ENCODE data around the gene ZBTB32. TPM values are rescaled to one million over a fixed set of nuclear protein-coding genes. Genes with fewer than 3 reads are reported as not detected.

Gene ZBTB32
- total RNA-seq, 1 experiment from 2014 or later = not detected

DNA sequence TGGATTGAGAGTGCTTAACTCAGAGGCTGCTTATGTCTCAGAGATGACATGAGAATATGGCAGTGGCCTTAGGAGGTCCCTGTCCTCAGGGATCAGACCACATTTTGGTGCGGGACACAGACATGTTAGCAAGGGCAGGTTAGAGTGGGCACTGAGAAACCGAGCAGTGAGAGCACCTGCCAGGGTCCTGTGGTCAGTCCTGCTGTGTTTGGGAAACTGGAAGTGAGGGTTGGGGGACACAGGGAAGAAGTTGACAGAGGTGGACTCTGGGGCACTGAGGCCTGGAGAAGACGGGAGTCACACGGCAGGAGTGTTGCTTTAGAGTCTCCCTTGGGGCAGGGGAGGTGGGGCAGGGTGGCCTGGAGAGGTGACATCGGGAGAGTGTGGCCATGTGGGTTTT is 30.5 kb downstream of the ZBTB32 start:
- no peak for ATAC-seq

More for the DNA sequence above, 30.5 kb downstream of the ZBTB32 start:
- intact Hi-C loops (cut with micrococcal nuclease) = no loop called here
- POLR2A ChIA-PET = no interaction called here
- no peak for TF ChIP-seq SRF (IDR thresholded peaks at IDR 0.05; ENCODE audit: low read depth)
- no peak for TF ChIP-seq EZH2 (IDR thresholded peaks at IDR 0.05)
- TF ChIP-seq, protein P1, sequence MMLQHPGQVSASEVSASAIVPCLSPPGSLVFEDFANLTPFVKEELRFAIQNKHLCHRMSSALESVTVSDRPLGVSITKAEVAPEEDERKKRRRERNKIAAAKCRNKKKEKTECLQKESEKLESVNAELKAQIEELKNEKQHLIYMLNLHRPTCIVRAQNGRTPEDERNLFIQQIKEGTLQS (IDR thresholded peaks at IDR 0.05) = no peak
- no peak for TF ChIP-seq POLR2AphosphoS5 (IDR thresholded peaks at IDR 0.05; ENCODE audit: low read depth, low read length)
- TF ChIP-seq ZNF274 (IDR thresholded peaks at IDR 0.05; ENCODE audit: low read depth, low read length) = no peak
- no peak for TF ChIP-seq SP1 (IDR thresholded peaks at IDR 0.05; ENCODE audit: low read depth)
- TF ChIP-seq, protein P2, sequence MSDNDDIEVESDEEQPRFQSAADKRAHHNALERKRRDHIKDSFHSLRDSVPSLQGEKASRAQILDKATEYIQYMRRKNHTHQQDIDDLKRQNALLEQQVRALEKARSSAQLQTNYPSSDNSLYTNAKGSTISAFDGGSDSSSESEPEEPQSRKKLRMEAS (IDR thresholded peaks at IDR 0.05) = no peak
- TF ChIP-seq, protein P3, sequence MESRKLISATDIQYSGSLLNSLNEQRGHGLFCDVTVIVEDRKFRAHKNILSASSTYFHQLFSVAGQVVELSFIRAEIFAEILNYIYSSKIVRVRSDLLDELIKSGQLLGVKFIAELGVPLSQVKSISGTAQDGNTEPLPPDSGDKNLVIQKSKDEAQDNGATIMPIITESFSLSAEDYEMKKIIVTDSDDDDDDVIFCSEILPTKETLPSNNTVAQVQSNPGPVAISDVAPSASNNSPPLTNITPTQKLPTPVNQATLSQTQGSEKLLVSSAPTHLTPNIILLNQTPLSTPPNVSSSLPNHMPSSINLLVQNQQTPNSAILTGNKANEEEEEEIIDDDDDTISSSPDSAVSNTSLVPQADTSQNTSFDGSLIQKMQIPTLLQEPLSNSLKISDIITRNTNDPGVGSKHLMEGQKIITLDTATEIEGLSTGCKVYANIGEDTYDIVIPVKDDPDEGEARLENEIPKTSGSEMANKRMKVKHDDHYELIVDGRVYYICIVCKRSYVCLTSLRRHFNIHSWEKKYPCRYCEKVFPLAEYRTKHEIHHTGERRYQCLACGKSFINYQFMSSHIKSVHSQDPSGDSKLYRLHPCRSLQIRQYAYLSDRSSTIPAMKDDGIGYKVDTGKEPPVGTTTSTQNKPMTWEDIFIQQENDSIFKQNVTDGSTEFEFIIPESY (IDR thresholded peaks at IDR 0.05; ENCODE audit: extremely low read depth, insufficient replicate concordance, low read length) = no peak
- no peak for TF ChIP-seq SIN3A (IDR thresholded peaks at IDR 0.05; ENCODE audit: low read depth)
- RAD21 ChIA-PET (ENCODE audit: low non-redundant PET in 1 of 2, low total read pairs in 2 of 2, uncharacterized antibody in 2 of 2, unreplicated experiment in 2 of 2) = no interaction called here
- Histone ChIP-seq H3K4me2 (ENCODE audit: low read length) (no peak overlapping the region), H3K27ac (ENCODE audit: low read depth, low read length) (no peak overlapping the region), H3K4me3 (replicated peaks in 1 of 2; ENCODE audit: low read depth in 1 of 2, low read length in 2 of 2) (no peak overlapping the region), H3K79me2 (ENCODE audit: insufficient read depth, low read length) (no peaks in the 10 kb centered on the region), H4K20me1 (ENCODE audit: insufficient read depth) (no peaks in the 10 kb centered on the region), H3K4me1 (ENCODE audit: control insufficient read depth in 1 of 2, insufficient read depth in 2 of 2, low read length in 2 of 2) (peaks cover 4 to 5% of the 10 kb centered on the region in 2 experiments; a peak in 2 of 4 replicates), H3K9ac (ENCODE audit: low read length) (no peak overlapping the region), H2AFZ (ENCODE audit: low read depth, low read length, poor library complexity, severe bottlenecking) (no peak overlapping the region), H3K9me3 (ENCODE audit: control insufficient read depth in 1 of 2, insufficient read depth in 1 of 2, low read depth in 1 of 2, low read length in 2 of 2) (no peaks in the 10 kb centered on the region), H3K9me2 (ENCODE audit: insufficient read depth) (no peaks in the 10 kb centered on the region), H3K27me3 (ENCODE audit: insufficient read depth, low read length) (no peaks in the 10 kb centered on the region), H3K36me3 (ENCODE audit: control insufficient read depth in 1 of 2, insufficient read depth in 2 of 2, low read length in 2 of 2) (peaks cover 36 to 44% of the 10 kb centered on the region in 2 experiments; a peak in 3 of 4 replicates)
- no TSS peak for BruUV-seq (replicated peaks)
- no peak for DNase-seq (ENCODE audit: low read depth, low spot score)
- CTCF ChIA-PET = no interaction called here

Data from HCT116 (cell line).